Right atrium auricular region (tissue), 2 donors: ENCODE data around the gene DCUN1D4. TPM values are rescaled to one million over a fixed set of nuclear protein-coding genes. Genes with fewer than 3 reads are reported as not detected.

ENCODE experiments used
- DNase-seq: peaks from one replicate; pipeline ENCODE4 v3.0.0-alpha.2; 2019; ENCODE audit warnings: low spot score
- H3K27ac ChIP-seq, 2 donors: fragments of 200-600 bp; sonication (generic); 1 replicate in 1 of 2; 2 replicates in 1 of 2; pipeline ENCODE4 v1.5.1; 2016 to 2019
- H3K27me3 ChIP-seq, 2 donors: fragments of 200-600 bp; sonication (generic); one replicate each; pipeline versions ENCODE4 v1.5.1 to v1.6.0; 2017 to 2019
- H3K36me3 ChIP-seq: fragments of 200-600 bp; sonication (generic); one replicate; pipeline ENCODE4 v1.5.1; 2016
- H3K4me1 ChIP-seq, 2 donors: fragments of 200-600 bp; sonication (generic); one replicate each; pipeline versions ENCODE4 v1.5.1 to v1.6.0; 2017 to 2019
- H3K4me3 ChIP-seq, 2 donors: fragments of 200-600 bp; sonication (generic); 1 replicate in 1 of 2; 2 replicates in 1 of 2; pipeline ENCODE4 v1.5.1; 2017 to 2019; ENCODE audit warnings: mild to moderate bottlenecking in 1 of 2, moderate library complexity in 1 of 2
- H3K9me3 ChIP-seq, 2 donors: fragments of 200-600 bp; sonication (generic); one replicate each; pipeline ENCODE4 v1.5.1; 2019
- CTCF ChIP-seq, 2 donors: fragments of 200-600 bp; sonication (generic); IDR thresholded peaks; one replicate each; pipeline ENCODE4 v1.5.1; 2019; ENCODE audit warnings: antibody characterized with exemption in 2 of 2
- total RNA-seq, 2 donors: library from RNA; depleted of rRNA; stranded (reverse); fragments of >200 nt; gene quantifications; one replicate each; pipeline ENCODE4 v1.1.0, GENCODE V29; 2016

DCUN1D4 gene
- total RNA-seq, 2 donors from 2014 or later, result 22.6 to 26.1 TPM

- no peak for DNase-seq
- no peak overlapping the region for H3K27ac ChIP-seq
- no peaks in the 10 kb centered on the region for H3K9me3 ChIP-seq
- peaks cover 0 to 41% of the 10 kb centered on the region in 2 donors for H3K4me1 ChIP-seq
- no peak overlapping the region for H3K4me3 ChIP-seq
- TF ChIP-seq CTCF (IDR thresholded peaks at IDR 0.05), result no peak
- no peaks in the 10 kb centered on the region for H3K27me3 ChIP-seq
- H3K36me3 ChIP-seq, result no peaks in the 10 kb centered on the region
These were observed 7.3 kb downstream of the DCUN1D4 start for GRCh38 chr4:51850294-51850693.

GRCh38 chr4:51851090-51851936 is 8.4 kb downstream of the DCUN1D4 start:
- Histone ChIP-seq H3K4me1 (peaks cover 0 to 45% of the 10 kb centered on the region in 2 donors), H3K27ac (no peak overlapping the region)
- TF ChIP-seq CTCF (IDR thresholded peaks at IDR 0.05), result no peak

GRCh38 chr4:51851937-51852290 is 9.0 kb downstream of the DCUN1D4 start:
- Histone ChIP-seq H3K4me3 (no peak overlapping the region), H3K27me3 (no peaks in the 10 kb centered on the region), H3K4me1 (peaks cover 0 to 51% of the 10 kb centered on the region in 2 donors), H3K9me3 (no peaks in the 10 kb centered on the region), H3K27ac (no peak overlapping the region), H3K36me3 (no peaks in the 10 kb centered on the region)
- no peak for TF ChIP-seq CTCF (IDR thresholded peaks at IDR 0.05)
- DNase-seq, result no peak

More at GRCh38 chr4:51851090-51851936, 8.4 kb downstream of the DCUN1D4 start:
- Histone ChIP-seq H3K27me3 (no peaks in the 10 kb centered on the region), H3K4me3 (no peak overlapping the region), H3K36me3 (no peaks in the 10 kb centered on the region), H3K9me3 (no peaks in the 10 kb centered on the region)
- no peak for DNase-seq

GRCh38 chr4:51853027-51853682 is 10.2 kb downstream of the DCUN1D4 start:
- TF ChIP-seq CTCF (IDR thresholded peaks at IDR 0.05), result no peak
- no peaks in the 10 kb centered on the region for H3K9me3 ChIP-seq
- peak overlapping the region in 1 of 2 donors; percentile 25 for H3K27ac ChIP-seq
- H3K4me3 ChIP-seq, result no peak overlapping the region
- H3K27me3 ChIP-seq, result no peaks in the 10 kb centered on the region
- H3K4me1 ChIP-seq, result peaks cover 0 to 55% of the 10 kb centered on the region in 2 donors
- no peaks in the 10 kb centered on the region for H3K36me3 ChIP-seq
- no peak for DNase-seq

GRCh38 chr4:51855270-51855669 is 12.3 kb downstream of the DCUN1D4 start:
- Histone ChIP-seq H3K9me3 (no peaks in the 10 kb centered on the region), H3K4me1 (peaks cover 0 to 55% of the 10 kb centered on the region in 2 donors), H3K4me3 (no peak overlapping the region), H3K36me3 (no peaks in the 10 kb centered on the region), H3K27ac (no peak overlapping the region), H3K27me3 (no peaks in the 10 kb centered on the region)
- no peak for TF ChIP-seq CTCF (IDR thresholded peaks at IDR 0.05)
- DNase-seq, result no peak
